ENCODE measurements around the gene ALOXE3.

Gene ALOXE3

DNA sequence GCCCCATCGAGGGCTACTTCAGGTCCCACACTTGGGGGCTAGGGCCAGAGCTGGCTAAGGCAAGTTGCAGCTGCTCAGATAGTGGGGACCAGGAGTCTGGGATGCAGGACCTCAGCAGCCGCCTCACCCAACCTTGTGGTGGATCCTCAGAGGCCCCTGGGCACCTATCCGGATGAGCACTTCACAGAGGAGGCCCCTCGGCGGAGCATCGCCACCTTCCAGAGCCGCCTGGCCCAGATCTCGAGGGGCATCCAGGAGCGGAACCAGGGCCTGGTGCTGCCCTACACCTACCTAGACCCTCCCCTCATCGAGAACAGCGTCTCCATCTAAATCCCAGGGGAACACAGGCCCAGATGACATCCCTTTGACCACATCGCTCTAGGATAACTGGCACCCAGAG lies 70.1 kb downstream of the ALOXE3 start:
- no peak for DNase-seq (ENCODE audit: low spot score)

DNA sequence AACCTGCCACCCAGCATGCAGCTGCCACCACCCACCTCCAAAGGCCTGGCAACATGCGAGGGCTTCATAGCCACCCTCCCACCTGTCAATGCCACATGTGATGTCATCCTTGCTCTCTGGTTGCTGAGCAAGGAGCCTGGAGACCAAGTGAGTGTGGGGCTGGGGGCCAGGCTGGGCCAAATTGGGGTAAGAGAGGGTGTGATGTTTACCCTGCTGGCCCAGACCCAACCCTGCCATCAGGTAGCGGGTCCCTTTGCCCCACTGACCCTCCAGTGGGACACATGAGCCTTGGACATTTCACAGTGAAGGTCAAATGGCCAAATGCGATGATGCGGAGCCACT lies 70.6 kb downstream of the ALOXE3 start:
- no peak for DNase-seq (ENCODE audit: low spot score)

DNA sequence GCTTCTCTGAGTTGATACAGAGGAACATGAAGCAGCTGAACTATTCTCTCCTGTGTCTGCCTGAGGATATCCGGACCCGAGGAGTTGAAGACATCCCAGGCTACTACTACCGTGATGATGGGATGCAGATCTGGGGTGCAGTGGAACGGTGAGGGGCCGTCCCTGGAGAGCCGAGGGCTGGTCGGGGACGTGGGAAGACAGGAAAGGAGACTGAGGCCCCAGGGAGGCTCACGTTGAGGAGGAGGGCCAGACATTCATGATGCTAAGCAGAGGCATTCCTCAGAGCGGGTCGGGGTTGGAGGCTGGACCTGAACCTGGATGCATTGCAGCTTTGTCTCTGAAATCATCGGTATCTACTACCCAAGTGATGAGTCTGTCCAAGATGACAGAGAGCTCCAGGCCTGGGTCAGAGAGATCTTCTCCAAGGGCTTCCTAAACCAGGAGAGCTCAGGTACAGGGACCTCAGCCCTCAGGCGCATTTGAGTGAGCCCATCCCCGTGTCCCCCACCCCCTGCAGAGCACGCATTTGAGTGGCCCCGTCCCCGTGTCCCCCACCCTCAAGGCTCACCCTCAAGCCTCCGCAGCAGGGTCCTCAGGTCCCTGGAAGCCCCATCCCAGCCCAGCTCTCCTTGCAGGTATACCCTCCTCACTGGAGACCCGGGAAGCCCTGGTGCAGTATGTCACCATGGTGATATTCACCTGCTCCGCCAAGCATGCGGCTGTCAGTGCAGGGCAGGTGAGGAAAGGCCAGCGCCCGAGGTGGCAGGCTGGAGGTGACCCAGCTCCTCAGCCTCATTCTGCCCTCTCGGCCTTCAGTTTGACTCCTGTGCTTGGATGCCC lies 71.2 kb downstream of the ALOXE3 start:
- no peak for DNase-seq (ENCODE audit: low spot score)

DNA sequence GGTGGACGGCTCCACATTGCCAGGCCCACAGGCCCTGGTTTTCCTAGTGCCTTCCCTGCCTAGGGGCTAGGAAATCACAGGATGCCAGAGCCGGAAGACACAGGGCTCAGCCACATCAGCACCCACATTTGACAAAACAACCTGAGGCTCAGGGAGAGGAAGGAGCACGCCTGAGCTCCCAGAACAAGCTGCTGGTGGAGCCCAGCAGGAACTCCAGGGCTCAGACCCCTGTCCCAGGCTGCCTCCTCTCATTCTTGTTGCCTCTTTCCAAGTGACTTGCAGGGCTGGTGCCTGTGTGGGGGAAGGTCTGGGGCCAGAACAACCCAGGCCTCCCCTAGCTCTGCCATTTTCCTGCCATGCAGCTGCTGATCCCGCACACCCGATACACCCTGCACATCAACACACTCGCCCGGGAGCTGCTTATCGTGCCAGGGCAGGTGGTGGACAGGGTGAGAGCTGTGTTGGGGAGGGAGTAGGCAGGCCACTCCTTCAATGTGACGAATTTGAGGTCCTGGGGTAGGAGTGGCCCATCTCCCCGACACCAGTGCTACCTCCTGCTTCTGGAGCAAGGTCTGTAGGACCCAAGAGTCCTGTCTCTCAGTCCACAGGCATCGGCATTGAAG lies 71.9 kb downstream of the ALOXE3 start:
- no peak for DNase-seq (ENCODE audit: low spot score)
